WTC11 (cell line): Measurements from ENCODE around the gene PMS1. TPM values are rescaled to one million over a fixed set of nuclear protein-coding genes. Genes with fewer than 3 reads are reported as not detected.
A peak's percentile ranks its signal among the peaks of the same experiment; 100 is the strongest.

ENCODE experiments used
- ATAC-seq: fragments of 200-7000 bp; cut with Tn5 transposase; 2 replicates; pipeline ENCODE4 v1.10.0; 2021; ENCODE audit warnings: mild to moderate bottlenecking, moderate library complexity
- CTCF ChIA-PET: fragments of 300-600 bp; sonication (Branson Sonifier 250); formaldehyde crosslinking; loops from one replicate; lab custom pipeline; 2021; ENCODE audit warnings: antibody characterized with exemption; lab: Charles Lee
- POLR2A ChIA-PET: fragments of 350-600 bp; sonication (Branson Sonifier 250); formaldehyde crosslinking; loops from one replicate; lab custom pipeline; 2021; ENCODE audit warnings: antibody characterized with exemption; lab: Charles Lee
- DNase-seq: peaks from one replicate; pipeline ENCODE4 v3.0.0; 2021; ENCODE audit warnings: low spot score
- H3K27ac Mint-ChIP-seq: 2 replicates; pipeline ENCODE4 v1.8.0; 2021; ENCODE audit warnings: mixed read lengths
- H3K27me3 Mint-ChIP-seq: 2 replicates; pipeline ENCODE4 v1.8.0; 2021; ENCODE audit warnings: low read depth, mild to moderate bottlenecking, moderate library complexity, mixed read lengths
- H3K36me3 Mint-ChIP-seq: 2 replicates; pipeline ENCODE4 v1.8.0; 2021; ENCODE audit warnings: mixed read lengths
- H3K4me1 Mint-ChIP-seq: 2 replicates; pipeline ENCODE4 v1.8.0; 2022; ENCODE audit warnings: mixed read lengths
- H3K4me3 Mint-ChIP-seq: 2 replicates; pipeline ENCODE4 v1.8.0; 2021; ENCODE audit warnings: mild to moderate bottlenecking, moderate library complexity, mixed read lengths
- H3K9me3 Mint-ChIP-seq: 2 replicates; pipeline ENCODE4 v1.8.0; 2021; ENCODE audit warnings: mixed read lengths
- ATF1 ChIP-seq: sonication (generic); formaldehyde crosslinking; IDR thresholded peaks from 2 replicates; pipeline ENCODE4 v1.8.1; 2023; ENCODE audit warnings: mild to moderate bottlenecking, moderate library complexity, missing genetic modification reagents
- CREM ChIP-seq: sonication (generic); formaldehyde crosslinking; IDR thresholded peaks from 2 replicates; pipeline ENCODE4 v1.8.1; 2022; ENCODE audit warnings: mild to moderate bottlenecking, missing genetic modification reagents, moderate library complexity
- ETV6 ChIP-seq: sonication (generic); formaldehyde crosslinking; IDR thresholded peaks from 2 replicates; pipeline ENCODE4 v1.8.1; 2022; ENCODE audit warnings: mild to moderate bottlenecking, missing genetic modification reagents
- FOXJ3 ChIP-seq: sonication (generic); formaldehyde crosslinking; IDR thresholded peaks from 2 replicates; pipeline ENCODE4 v1.9.0; 2021; ENCODE audit warnings: missing genetic modification reagents, mild to moderate bottlenecking, borderline replicate concordance
- FOXP1 ChIP-seq: sonication (generic); formaldehyde crosslinking; IDR thresholded peaks from 2 replicates; pipeline ENCODE4 v1.8.0; 2022; ENCODE audit warnings: missing genetic modification reagents, mild to moderate bottlenecking, moderate library complexity, borderline replicate concordance
- HMGA2 ChIP-seq: fragments of 250-450 bp; sonication (Bioruptor Pico); IDR thresholded peaks from 2 replicates; pipeline ENCODE4 v1.4.0; 2021; ENCODE audit warnings: mild to moderate bottlenecking, moderate library complexity
- JUN ChIP-seq: sonication (generic); formaldehyde crosslinking; IDR thresholded peaks from 2 replicates; pipeline ENCODE4 v1.8.0; 2023; ENCODE audit warnings: mild to moderate bottlenecking, missing genetic modification reagents
- KAT7 ChIP-seq: sonication (generic); formaldehyde crosslinking; IDR thresholded peaks from 2 replicates; pipeline ENCODE4 v1.8.1; 2023; ENCODE audit warnings: missing genetic modification reagents, mild to moderate bottlenecking, borderline replicate concordance
- SMAD4 ChIP-seq: sonication (generic); formaldehyde crosslinking; IDR thresholded peaks from 2 replicates; pipeline ENCODE4 v1.8.0; 2022; ENCODE audit warnings: mild to moderate bottlenecking, missing genetic modification reagents
- SOX15 ChIP-seq: fragments of 250-450 bp; sonication (Bioruptor Pico); IDR thresholded peaks from 2 replicates; pipeline ENCODE4 v1.9.0; 2021; ENCODE audit warnings: mild to moderate bottlenecking
- TP53 ChIP-seq: sonication (generic); formaldehyde crosslinking; IDR thresholded peaks from 2 replicates; pipeline ENCODE4 v1.8.1; 2023; ENCODE audit warnings: mild to moderate bottlenecking, missing genetic modification reagents
- ZNF232 ChIP-seq: sonication (generic); formaldehyde crosslinking; IDR thresholded peaks from 2 replicates; pipeline ENCODE4 v1.8.0; 2022; ENCODE audit warnings: mild to moderate bottlenecking, missing genetic modification reagents
- ZNF263 ChIP-seq: sonication (generic); formaldehyde crosslinking; IDR thresholded peaks from 2 replicates; pipeline ENCODE4 v1.8.1; 2022; ENCODE audit warnings: low read depth, mild to moderate bottlenecking, moderate library complexity, missing genetic modification reagents
- ZNF317 ChIP-seq: sonication (generic); formaldehyde crosslinking; IDR thresholded peaks from 2 replicates; pipeline ENCODE4 v1.8.1; 2023; ENCODE audit warnings: low read depth, mild to moderate bottlenecking, moderate library complexity, missing genetic modification reagents, borderline replicate concordance
- ZNF416 ChIP-seq: fragments of 250-450 bp; sonication (Bioruptor Pico); IDR thresholded peaks from 2 replicates; pipeline ENCODE4 v1.9.0; 2021; ENCODE audit warnings: mild to moderate bottlenecking, inconsistent platforms
- total RNA-seq: library from RNA; stranded (reverse); gene quantifications from 3 replicates; pipeline ENCODE4 v1.2.3, GENCODE V29; 2021
- TF ChIP-seq, protein P1 (sequence below): sonication (generic); formaldehyde crosslinking; IDR thresholded peaks from 2 replicates; pipeline ENCODE4 v1.8.1; 2022; ENCODE audit warnings: mild to moderate bottlenecking, moderate library complexity, missing genetic modification reagents
- TF ChIP-seq, protein P2 (sequence below): fragments of 200-600 bp; IDR thresholded peaks from 2 replicates; pipeline ENCODE4 v1.8.0; 2022; ENCODE audit warnings: antibody characterized with exemption
- TF ChIP-seq, protein P3 (sequence below): sonication (generic); formaldehyde crosslinking; IDR thresholded peaks from 2 replicates; pipeline ENCODE4 v1.8.1; 2023; ENCODE audit warnings: mild to moderate bottlenecking, missing genetic modification reagents, borderline replicate concordance
- TF ChIP-seq, protein P4 (sequence below): sonication (generic); formaldehyde crosslinking; conservative IDR thresholded peaks from 2 replicates; pipeline ENCODE4 v1.8.1; 2023; ENCODE audit warnings: mild to moderate bottlenecking, low read depth, missing genetic modification reagents, moderate library complexity
- TF ChIP-seq, protein P5 (sequence below): fragments of 250-450 bp; sonication (Bioruptor Pico); IDR thresholded peaks from 2 replicates; pipeline ENCODE4 v1.9.0; 2021; ENCODE audit warnings: mild to moderate bottlenecking, borderline replicate concordance
- TF ChIP-seq, protein P6 (sequence below): sonication (generic); formaldehyde crosslinking; IDR thresholded peaks from 2 replicates; pipeline ENCODE4 v1.8.0; 2022; ENCODE audit warnings: mild to moderate bottlenecking, missing genetic modification reagents

The PMS1 gene
- total RNA-seq, 1 experiment from 2014 or later, result 49.8 TPM

DNA sequence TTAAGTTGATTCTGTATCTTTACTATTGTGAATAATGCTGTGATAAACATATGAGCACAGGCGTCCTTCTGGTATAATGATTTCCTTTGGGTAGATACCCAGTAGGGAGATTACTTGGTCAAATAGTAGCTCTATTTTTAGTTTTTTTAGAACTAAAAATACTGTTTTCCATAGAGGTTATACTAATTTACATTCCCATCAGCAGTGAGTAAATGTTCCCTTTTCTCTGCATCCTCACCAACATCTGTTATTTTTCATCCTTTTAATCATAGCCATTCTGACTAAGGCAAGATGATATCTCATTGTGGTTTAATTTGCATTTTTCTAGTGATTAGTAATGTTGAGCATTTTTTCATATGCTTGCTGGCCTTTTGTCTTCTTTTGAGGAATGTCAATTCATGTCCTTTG is 35.1 kb downstream of the PMS1 start (continued):
- TF ChIP-seq FOXP1 (no peak), ATF1 (no peak), KAT7 (CRISPR knock-in tag) (no peak), SMAD4 (CRISPR knock-in tag) (no peak), ETV6 (no peak), TP53 (CRISPR knock-in tag) (no peak)
- TF ChIP-seq, protein P1, sequence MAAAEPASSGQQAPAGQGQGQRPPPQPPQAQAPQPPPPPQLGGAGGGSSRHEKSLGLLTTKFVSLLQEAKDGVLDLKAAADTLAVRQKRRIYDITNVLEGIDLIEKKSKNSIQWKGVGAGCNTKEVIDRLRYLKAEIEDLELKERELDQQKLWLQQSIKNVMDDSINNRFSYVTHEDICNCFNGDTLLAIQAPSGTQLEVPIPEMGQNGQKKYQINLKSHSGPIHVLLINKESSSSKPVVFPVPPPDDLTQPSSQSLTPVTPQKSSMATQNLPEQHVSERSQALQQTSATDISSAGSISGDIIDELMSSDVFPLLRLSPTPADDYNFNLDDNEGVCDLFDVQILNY, result no peak
- TF ChIP-seq, protein P2, sequence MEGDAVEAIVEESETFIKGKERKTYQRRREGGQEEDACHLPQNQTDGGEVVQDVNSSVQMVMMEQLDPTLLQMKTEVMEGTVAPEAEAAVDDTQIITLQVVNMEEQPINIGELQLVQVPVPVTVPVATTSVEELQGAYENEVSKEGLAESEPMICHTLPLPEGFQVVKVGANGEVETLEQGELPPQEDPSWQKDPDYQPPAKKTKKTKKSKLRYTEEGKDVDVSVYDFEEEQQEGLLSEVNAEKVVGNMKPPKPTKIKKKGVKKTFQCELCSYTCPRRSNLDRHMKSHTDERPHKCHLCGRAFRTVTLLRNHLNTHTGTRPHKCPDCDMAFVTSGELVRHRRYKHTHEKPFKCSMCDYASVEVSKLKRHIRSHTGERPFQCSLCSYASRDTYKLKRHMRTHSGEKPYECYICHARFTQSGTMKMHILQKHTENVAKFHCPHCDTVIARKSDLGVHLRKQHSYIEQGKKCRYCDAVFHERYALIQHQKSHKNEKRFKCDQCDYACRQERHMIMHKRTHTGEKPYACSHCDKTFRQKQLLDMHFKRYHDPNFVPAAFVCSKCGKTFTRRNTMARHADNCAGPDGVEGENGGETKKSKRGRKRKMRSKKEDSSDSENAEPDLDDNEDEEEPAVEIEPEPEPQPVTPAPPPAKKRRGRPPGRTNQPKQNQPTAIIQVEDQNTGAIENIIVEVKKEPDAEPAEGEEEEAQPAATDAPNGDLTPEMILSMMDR, result no peak

DNA sequence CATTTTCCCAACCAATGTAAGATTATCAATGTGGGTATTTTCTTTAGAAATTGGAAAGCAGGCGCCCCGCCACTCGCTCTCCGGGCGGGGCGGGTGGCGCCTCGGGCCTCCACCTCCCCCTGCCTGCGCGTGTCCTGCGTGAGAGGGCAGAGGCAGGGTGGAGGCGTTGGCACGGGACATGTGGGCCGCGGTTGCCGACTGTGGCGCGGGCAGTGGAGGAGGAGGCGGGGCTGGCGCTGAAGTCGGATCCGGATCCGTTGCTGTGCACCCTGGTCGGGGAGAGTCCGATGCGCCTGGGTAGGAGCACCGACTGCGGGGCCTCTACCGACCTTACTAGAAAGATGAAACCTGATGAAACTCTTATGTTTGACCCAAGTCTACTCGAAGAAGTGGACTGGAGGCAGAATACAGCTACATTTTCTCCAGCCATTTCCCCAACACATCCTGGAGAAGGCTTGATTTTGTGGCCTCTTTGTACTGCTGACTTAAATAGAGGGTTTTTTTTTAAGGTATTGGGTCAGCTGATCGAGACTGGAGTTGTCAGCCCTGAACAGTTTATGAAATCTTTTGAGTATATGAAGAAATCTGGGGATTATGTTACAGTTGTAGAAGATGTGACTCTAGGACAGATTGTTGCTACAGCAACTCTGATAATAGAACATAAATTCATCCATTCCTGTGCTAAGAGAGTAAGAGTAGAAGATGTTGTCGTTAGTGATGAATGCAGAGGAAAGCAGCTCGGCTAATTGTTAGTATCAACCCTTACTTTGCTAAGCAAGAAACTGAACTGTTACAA is 37.9 kb downstream of the PMS1 start:
- ATAC-seq (peak; percentile 30; the same call in 1 of the 2 replicates), DNase-seq (no peak)
- CTCF ChIA-PET, result no interaction called here
- Mint-ChIP-seq H3K36me3 (peaks cover 11% of the 10 kb centered on the region), H3K9me3 (no peaks in the 10 kb centered on the region), H3K27ac (no peak overlapping the region), H3K4me3 (no peak overlapping the region), H3K27me3 (no peaks in the 10 kb centered on the region), H3K4me1 (peaks cover 9% of the 10 kb centered on the region)
- POLR2A ChIA-PET, result no interaction called here
- TF ChIP-seq, protein P3, sequence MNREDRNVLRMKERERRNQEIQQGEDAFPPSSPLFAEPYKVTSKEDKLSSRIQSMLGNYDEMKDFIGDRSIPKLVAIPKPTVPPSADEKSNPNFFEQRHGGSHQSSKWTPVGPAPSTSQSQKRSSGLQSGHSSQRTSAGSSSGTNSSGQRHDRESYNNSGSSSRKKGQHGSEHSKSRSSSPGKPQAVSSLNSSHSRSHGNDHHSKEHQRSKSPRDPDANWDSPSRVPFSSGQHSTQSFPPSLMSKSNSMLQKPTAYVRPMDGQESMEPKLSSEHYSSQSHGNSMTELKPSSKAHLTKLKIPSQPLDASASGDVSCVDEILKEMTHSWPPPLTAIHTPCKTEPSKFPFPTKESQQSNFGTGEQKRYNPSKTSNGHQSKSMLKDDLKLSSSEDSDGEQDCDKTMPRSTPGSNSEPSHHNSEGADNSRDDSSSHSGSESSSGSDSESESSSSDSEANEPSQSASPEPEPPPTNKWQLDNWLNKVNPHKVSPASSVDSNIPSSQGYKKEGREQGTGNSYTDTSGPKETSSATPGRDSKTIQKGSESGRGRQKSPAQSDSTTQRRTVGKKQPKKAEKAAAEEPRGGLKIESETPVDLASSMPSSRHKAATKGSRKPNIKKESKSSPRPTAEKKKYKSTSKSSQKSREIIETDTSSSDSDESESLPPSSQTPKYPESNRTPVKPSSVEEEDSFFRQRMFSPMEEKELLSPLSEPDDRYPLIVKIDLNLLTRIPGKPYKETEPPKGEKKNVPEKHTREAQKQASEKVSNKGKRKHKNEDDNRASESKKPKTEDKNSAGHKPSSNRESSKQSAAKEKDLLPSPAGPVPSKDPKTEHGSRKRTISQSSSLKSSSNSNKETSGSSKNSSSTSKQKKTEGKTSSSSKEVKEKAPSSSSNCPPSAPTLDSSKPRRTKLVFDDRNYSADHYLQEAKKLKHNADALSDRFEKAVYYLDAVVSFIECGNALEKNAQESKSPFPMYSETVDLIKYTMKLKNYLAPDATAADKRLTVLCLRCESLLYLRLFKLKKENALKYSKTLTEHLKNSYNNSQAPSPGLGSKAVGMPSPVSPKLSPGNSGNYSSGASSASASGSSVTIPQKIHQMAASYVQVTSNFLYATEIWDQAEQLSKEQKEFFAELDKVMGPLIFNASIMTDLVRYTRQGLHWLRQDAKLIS, result no peak
- no peak for TF ChIP-seq JUN (CRISPR knock-in tag)
- TF ChIP-seq SOX15 (CRISPR knock-in tag), result no peak
- TF ChIP-seq, protein P4, sequence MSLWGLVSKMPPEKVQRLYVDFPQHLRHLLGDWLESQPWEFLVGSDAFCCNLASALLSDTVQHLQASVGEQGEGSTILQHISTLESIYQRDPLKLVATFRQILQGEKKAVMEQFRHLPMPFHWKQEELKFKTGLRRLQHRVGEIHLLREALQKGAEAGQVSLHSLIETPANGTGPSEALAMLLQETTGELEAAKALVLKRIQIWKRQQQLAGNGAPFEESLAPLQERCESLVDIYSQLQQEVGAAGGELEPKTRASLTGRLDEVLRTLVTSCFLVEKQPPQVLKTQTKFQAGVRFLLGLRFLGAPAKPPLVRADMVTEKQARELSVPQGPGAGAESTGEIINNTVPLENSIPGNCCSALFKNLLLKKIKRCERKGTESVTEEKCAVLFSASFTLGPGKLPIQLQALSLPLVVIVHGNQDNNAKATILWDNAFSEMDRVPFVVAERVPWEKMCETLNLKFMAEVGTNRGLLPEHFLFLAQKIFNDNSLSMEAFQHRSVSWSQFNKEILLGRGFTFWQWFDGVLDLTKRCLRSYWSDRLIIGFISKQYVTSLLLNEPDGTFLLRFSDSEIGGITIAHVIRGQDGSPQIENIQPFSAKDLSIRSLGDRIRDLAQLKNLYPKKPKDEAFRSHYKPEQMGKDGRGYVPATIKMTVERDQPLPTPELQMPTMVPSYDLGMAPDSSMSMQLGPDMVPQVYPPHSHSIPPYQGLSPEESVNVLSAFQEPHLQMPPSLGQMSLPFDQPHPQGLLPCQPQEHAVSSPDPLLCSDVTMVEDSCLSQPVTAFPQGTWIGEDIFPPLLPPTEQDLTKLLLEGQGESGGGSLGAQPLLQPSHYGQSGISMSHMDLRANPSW (CRISPR knock-in tag), result no peak
- TF ChIP-seq ZNF263, result no peak
- TF ChIP-seq ZNF317 (CRISPR knock-in tag), result no peak
- no peak for TF ChIP-seq FOXJ3 (CRISPR knock-in tag)
- TF ChIP-seq HMGA2 (CRISPR knock-in tag), result no peak
- TF ChIP-seq ZNF232 (CRISPR knock-in tag), result no peak
- TF ChIP-seq, protein P5, sequence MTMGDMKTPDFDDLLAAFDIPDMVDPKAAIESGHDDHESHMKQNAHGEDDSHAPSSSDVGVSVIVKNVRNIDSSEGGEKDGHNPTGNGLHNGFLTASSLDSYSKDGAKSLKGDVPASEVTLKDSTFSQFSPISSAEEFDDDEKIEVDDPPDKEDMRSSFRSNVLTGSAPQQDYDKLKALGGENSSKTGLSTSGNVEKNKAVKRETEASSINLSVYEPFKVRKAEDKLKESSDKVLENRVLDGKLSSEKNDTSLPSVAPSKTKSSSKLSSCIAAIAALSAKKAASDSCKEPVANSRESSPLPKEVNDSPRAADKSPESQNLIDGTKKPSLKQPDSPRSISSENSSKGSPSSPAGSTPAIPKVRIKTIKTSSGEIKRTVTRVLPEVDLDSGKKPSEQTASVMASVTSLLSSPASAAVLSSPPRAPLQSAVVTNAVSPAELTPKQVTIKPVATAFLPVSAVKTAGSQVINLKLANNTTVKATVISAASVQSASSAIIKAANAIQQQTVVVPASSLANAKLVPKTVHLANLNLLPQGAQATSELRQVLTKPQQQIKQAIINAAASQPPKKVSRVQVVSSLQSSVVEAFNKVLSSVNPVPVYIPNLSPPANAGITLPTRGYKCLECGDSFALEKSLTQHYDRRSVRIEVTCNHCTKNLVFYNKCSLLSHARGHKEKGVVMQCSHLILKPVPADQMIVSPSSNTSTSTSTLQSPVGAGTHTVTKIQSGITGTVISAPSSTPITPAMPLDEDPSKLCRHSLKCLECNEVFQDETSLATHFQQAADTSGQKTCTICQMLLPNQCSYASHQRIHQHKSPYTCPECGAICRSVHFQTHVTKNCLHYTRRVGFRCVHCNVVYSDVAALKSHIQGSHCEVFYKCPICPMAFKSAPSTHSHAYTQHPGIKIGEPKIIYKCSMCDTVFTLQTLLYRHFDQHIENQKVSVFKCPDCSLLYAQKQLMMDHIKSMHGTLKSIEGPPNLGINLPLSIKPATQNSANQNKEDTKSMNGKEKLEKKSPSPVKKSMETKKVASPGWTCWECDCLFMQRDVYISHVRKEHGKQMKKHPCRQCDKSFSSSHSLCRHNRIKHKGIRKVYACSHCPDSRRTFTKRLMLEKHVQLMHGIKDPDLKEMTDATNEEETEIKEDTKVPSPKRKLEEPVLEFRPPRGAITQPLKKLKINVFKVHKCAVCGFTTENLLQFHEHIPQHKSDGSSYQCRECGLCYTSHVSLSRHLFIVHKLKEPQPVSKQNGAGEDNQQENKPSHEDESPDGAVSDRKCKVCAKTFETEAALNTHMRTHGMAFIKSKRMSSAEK (CRISPR knock-in tag), result no peak
- TF ChIP-seq, protein P6, sequence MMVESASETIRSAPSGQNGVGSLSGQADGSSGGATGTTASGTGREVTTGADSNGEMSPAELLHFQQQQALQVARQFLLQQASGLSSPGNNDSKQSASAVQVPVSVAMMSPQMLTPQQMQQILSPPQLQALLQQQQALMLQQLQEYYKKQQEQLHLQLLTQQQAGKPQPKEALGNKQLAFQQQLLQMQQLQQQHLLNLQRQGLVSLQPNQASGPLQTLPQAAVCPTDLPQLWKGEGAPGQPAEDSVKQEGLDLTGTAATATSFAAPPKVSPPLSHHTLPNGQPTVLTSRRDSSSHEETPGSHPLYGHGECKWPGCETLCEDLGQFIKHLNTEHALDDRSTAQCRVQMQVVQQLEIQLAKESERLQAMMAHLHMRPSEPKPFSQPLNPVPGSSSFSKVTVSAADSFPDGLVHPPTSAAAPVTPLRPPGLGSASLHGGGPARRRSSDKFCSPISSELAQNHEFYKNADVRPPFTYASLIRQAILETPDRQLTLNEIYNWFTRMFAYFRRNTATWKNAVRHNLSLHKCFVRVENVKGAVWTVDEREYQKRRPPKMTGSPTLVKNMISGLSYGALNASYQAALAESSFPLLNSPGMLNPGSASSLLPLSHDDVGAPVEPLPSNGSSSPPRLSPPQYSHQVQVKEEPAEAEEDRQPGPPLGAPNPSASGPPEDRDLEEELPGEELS, result no peak
- TF ChIP-seq ZNF416 (CRISPR knock-in tag), result no peak
- TF ChIP-seq CREM (CRISPR knock-in tag), result no peak
